Spleen (tissue), 11 donors: Measurements from ENCODE around the gene PDE6A. TPM values are rescaled to one million over a fixed set of nuclear protein-coding genes. Genes with fewer than 3 reads are reported as not detected.

Experiments used
- DNase-seq: peaks from one replicate; pipeline ENCODE4 v3.0.0-alpha.2; 2020
- H3K27ac ChIP-seq, 8 donors: fragments of 200-600 bp; sonication (generic) in 7 of 8; 1 replicate in 4 of 8; 2 replicates in 4 of 8; pipeline versions ENCODE4 v1.5.0 to v1.8.0; 2016 to 2021; ENCODE audit warnings: inconsistent platforms in 4 of 8, mild to moderate bottlenecking in 4 of 8, moderate library complexity in 1 of 8
- H3K27me3 ChIP-seq, 7 donors: fragments of 200-600 bp; sonication (generic) in 6 of 7; replicated peaks in 1 of 7; 1 replicate in 4 of 7; 2 replicates in 3 of 7; pipeline versions ENCODE4 v1.5.0 to v1.8.0; 2016 to 2021; ENCODE audit warnings: inconsistent platforms in 3 of 7, mild to moderate bottlenecking in 1 of 7
- H3K36me3 ChIP-seq, 6 donors: fragments of 200-600 bp; sonication (generic) in 5 of 6; 1 replicate in 4 of 6; 2 replicates in 2 of 6; pipeline versions ENCODE4 v1.5.0 to v1.8.0; 2016 to 2021; ENCODE audit warnings: inconsistent platforms in 2 of 6
- H3K4me1 ChIP-seq, 6 donors: fragments of 200-600 bp; sonication (generic) in 5 of 6; 1 replicate in 3 of 6; 2 replicates in 3 of 6; pipeline versions ENCODE4 v1.5.0 to v1.8.0; 2016 to 2021; ENCODE audit warnings: inconsistent platforms in 3 of 6
- H3K4me3 ChIP-seq, 8 donors: fragments of 200-600 bp; sonication (generic) in 7 of 8; 1 replicate in 4 of 8; 2 replicates in 4 of 8; pipeline versions ENCODE4 v1.5.0 to v1.8.0; 2016 to 2021; ENCODE audit warnings: inconsistent platforms in 4 of 8, mild to moderate bottlenecking in 4 of 8, moderate library complexity in 2 of 8
- H3K9me3 ChIP-seq, 8 donors: fragments of 200-600 bp; sonication (generic) in 7 of 8; 1 replicate in 4 of 8; 2 replicates in 4 of 8; pipeline versions ENCODE4 v1.5.0 to v1.8.0; 2016 to 2021; ENCODE audit warnings: inconsistent platforms in 4 of 8
- POLR2A ChIP-seq, 3 donors: fragments of 450-650 bp; IDR thresholded peaks; one replicate each; pipeline ENCODE4 v1.5.1; 2017; ENCODE audit warnings: antibody characterized with exemption in 3 of 3, mild to moderate bottlenecking in 1 of 3
- POLR2AphosphoS5 ChIP-seq, 3 donors: sonication (generic); formaldehyde crosslinking; IDR thresholded peaks; one replicate each; pipeline ENCODE4 v1.5.1; 2017; ENCODE audit warnings: antibody characterized with exemption in 3 of 3
- whole genome bisulfite sequencing, 5 donors: extraction: QIAGEN DNeasy Blood & Tissue Kit in 3 of 5; methylation state at CpG; one replicate each; pipeline versions ENCODE4 v1.1.5 to v1.1.7; 2013 to 2018; 5-methylcytosine and 5-hydroxymethylcytosine counted together
- intact Hi-C: fragments of 100-400 bp; cut with DNase I; formaldehyde crosslinking; loops from one replicate; pipeline ENCODE4 v1.15.0; 2023; ENCODE audit warnings: low total_unique reads
- polyA plus RNA-seq, 3 donors: library from polyadenylated mRNA; stranded (reverse); fragments of 200-250 nt; gene quantifications; one replicate each; pipeline ENCODE4 v1.2.1, GENCODE V29; 2013
- total RNA-seq, 7 donors: library from RNA; depleted of rRNA in 3 of 7; stranded (reverse); fragments of >200 nt in 3 of 7; fragmentation: NEBNext Ultra II Directional in 4 of 7; extraction: Animal tissue kit (Norgen Biotek cat#: 25700) in 4 of 7; gene quantifications; one replicate each; pipeline versions ENCODE4 v1.1.0 to v1.2.1, GENCODE V29; 2016 to 2021
- TF ChIP-seq, protein P1 (sequence below), 11 experiments: fragments of 200-600 bp in 7 of 11; fragments of 450-650 bp in 4 of 11; sonication (generic) in 4 of 11; IDR thresholded peaks in 8 of 11; conservative IDR thresholded peaks in 3 of 11; 1 replicate in 7 of 11; 2 replicates in 4 of 11; pipeline versions ENCODE4 v1.4.0 to v1.8.0; 2016 to 2021; ENCODE audit warnings: antibody characterized with exemption in 11 of 11, inconsistent platforms in 4 of 11, mild to moderate bottlenecking in 1 of 11
- donor health status: healthy with polysubstance abuse.
- donor health status: DM: no; HTN: no; CAD: no; lungs with moderate emphysema.
- donor health status: DM: no; HTN: no; CAD: no.
- donor health status: Bipolar disorder and iron deficiency.
- donor health status: healthy.
- donor health status: DM: no; HTN: no; CAD: no.
- donor health status: DM: yes; HTN: yes; CAD: no.

PDE6A gene
- total and polyA plus RNA-seq, 10 donors = not detected

- TF ChIP-seq, protein P1, sequence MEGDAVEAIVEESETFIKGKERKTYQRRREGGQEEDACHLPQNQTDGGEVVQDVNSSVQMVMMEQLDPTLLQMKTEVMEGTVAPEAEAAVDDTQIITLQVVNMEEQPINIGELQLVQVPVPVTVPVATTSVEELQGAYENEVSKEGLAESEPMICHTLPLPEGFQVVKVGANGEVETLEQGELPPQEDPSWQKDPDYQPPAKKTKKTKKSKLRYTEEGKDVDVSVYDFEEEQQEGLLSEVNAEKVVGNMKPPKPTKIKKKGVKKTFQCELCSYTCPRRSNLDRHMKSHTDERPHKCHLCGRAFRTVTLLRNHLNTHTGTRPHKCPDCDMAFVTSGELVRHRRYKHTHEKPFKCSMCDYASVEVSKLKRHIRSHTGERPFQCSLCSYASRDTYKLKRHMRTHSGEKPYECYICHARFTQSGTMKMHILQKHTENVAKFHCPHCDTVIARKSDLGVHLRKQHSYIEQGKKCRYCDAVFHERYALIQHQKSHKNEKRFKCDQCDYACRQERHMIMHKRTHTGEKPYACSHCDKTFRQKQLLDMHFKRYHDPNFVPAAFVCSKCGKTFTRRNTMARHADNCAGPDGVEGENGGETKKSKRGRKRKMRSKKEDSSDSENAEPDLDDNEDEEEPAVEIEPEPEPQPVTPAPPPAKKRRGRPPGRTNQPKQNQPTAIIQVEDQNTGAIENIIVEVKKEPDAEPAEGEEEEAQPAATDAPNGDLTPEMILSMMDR (IDR thresholded peaks at IDR 0.05 in 8 of 11, conservative IDR thresholded peaks at IDR 0.05 in 3 of 11) = no peak
- TF ChIP-seq POLR2AphosphoS5 (IDR thresholded peaks at IDR 0.05) (no peak), POLR2A (IDR thresholded peaks at IDR 0.05) (no peak)
- intact Hi-C loops = no loop called here
- no peaks in the 10 kb centered on the region for H3K9me3 ChIP-seq
- H3K27ac ChIP-seq = no peak overlapping the region
- peaks cover 0 to 8% (median 2%) of the 10 kb centered on the region in 6 donors for H3K4me1 ChIP-seq
- H3K36me3 ChIP-seq = peaks cover 0 to 60% (median 0%) of the 10 kb centered on the region in 6 donors
- WGBS, 5 donors = 73 to 93% (median 90%) methylated on average over 9 of the region's 9 CpGs
- no peaks in the 10 kb centered on the region for H3K27me3 ChIP-seq
- peak; percentile 60 for DNase-seq
- H3K4me3 ChIP-seq = no peak overlapping the region
Measured at GRCh38 chr5:149826574-149826973, 118.0 kb downstream of the PDE6A start.

DNA sequence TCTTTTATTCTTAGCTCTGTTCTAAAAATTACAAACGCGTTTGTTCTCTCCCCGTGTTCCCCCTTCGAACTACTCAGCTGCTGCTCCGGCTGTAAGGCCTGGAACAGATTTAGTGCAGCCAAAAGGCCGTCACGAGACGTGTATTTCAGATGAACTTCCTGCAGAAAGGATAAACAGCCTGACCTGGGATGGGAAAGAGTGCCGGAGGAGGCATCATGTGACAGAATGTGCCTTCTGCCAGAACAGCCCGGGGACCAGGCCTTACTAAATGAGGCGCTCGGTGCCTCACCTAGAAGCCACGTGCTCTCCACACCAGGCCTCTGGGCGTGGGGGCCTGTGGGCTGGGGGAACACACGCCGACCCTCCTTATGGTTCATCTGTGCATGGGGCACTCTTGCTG is 119.7 kb downstream of the PDE6A start:
- intact Hi-C loops = no loop called here
- Histone ChIP-seq H3K4me3 (no peak overlapping the region), H3K4me1 (peaks cover 0 to 8% (median 2%) of the 10 kb centered on the region in 6 donors), H3K27me3 (no peaks in the 10 kb centered on the region), H3K36me3 (peaks cover 0 to 62% (median 0%) of the 10 kb centered on the region in 6 donors), H3K9me3 (no peaks in the 10 kb centered on the region), H3K27ac (no peak overlapping the region)
- DNase-seq = no peak
- WGBS, 5 donors = 83 to 91% (median 85%) methylated on average over 16 of the region's 16 CpGs
- TF ChIP-seq, protein P1 (IDR thresholded peaks at IDR 0.05 in 8 of 11, conservative IDR thresholded peaks at IDR 0.05 in 3 of 11) = no peak
- TF ChIP-seq POLR2AphosphoS5 (IDR thresholded peaks at IDR 0.05) (no peak), POLR2A (IDR thresholded peaks at IDR 0.05) (no peak)

DNA sequence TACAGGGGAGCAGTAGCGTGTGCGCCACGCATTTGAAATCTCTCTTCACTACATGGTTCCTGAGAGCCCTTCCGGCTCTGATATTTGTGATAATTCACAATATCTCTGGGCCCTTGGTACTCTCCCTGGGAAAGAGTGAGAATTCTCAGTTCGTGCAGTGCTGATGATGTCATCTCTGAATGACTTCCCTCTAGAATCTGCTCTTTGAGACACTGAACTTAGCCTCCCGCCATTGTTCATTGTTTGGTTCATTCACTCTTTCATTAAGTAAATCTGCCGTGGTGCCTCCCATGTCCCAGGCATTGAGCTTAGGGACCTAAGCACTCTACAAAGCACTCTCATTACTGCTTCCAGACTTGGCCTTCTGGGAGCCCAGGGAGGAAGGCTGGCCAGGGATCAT is 120.5 kb downstream of the PDE6A start:
- H3K36me3 ChIP-seq = peaks cover 0 to 62% (median 0%) of the 10 kb centered on the region in 6 donors
- no peak for DNase-seq
- no peaks in the 10 kb centered on the region for H3K9me3 ChIP-seq
- peaks cover 0 to 8% (median 2%) of the 10 kb centered on the region in 6 donors for H3K4me1 ChIP-seq
- no peak overlapping the region for H3K27ac ChIP-seq
- WGBS, 5 donors = 89 to 93% (median 91%) methylated on average over 7 of the region's 7 CpGs
- TF ChIP-seq, protein P1 (IDR thresholded peaks at IDR 0.05 in 8 of 11, conservative IDR thresholded peaks at IDR 0.05 in 3 of 11) = no peak
- TF ChIP-seq POLR2A (IDR thresholded peaks at IDR 0.05) = no peak
- TF ChIP-seq POLR2AphosphoS5 (IDR thresholded peaks at IDR 0.05) = no peak
- H3K27me3 ChIP-seq = no peaks in the 10 kb centered on the region
- intact Hi-C loops = no loop called here
- no peak overlapping the region for H3K4me3 ChIP-seq

- Histone ChIP-seq H3K36me3 (peaks cover 0 to 62% (median 0%) of the 10 kb centered on the region in 6 donors), H3K4me3 (no peak overlapping the region), H3K27me3 (no peaks in the 10 kb centered on the region), H3K4me1 (peaks cover 0 to 4% (median under 1%) of the 10 kb centered on the region in 6 donors), H3K9me3 (no peaks in the 10 kb centered on the region), H3K27ac (no peak overlapping the region)
- intact Hi-C loops = no loop called here
- no peak for TF ChIP-seq POLR2AphosphoS5 (IDR thresholded peaks at IDR 0.05)
- TF ChIP-seq, protein P1 (IDR thresholded peaks at IDR 0.05 in 8 of 11, conservative IDR thresholded peaks at IDR 0.05 in 3 of 11) = no peak
- TF ChIP-seq POLR2A (IDR thresholded peaks at IDR 0.05) = no peak
- WGBS, 5 donors = 74 to 88% (median 84%) methylated on average over 5 of the region's 5 CpGs
- DNase-seq = peak; percentile 38
Measured at GRCh38 chr5:149823375-149823774, 121.2 kb downstream of the PDE6A start.
